Anterior cingulate cortex (tissue), 58 donors: Measurements from ENCODE around the gene NUS1.
"Not testable (repeated sequence)": the region's sequence is repeated elsewhere in the genome, so short reads cannot be mapped to it uniquely, and the experiment has no call there.

Experiments
- DNase-seq, 58 donors: peaks; one replicate each; lab custom pipeline; 2025; lab: John Stamatoyannopoulos, UW

The NUS1 gene

DNA sequence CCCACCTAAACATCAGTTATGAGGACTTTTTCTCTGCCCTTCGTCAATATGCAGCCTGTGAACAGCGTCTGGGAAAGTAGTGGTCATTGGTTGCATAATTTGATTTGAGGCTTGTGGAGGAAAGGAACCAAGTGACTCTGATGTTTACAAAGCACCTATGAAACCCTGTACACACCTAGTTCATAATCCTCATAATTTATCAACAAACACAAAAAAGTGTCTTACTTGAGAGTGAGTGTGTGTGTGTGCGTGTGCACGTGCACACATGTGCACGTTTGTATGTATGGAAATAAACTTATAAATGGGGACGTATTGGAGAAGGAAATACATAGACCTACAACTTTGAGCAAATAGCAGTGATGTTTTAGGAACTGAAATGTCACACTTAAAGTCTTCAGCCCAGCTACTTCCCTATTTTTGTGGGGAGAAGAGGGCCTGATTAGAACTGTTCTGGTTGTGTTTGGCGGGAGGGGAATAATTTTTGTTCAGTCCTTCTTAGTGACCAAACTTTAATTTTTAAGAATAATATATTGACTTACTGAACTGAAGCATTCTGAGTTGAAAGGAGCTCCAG lies 31.8 kb downstream of the NUS1 start:
- not testable (repeated sequence) for DNase-seq

- no peak for DNase-seq
Observed at GRCh38 chr6:117711369-117711768, 36.1 kb downstream of the NUS1 start.

GRCh38 chr6:117718895-117719294 lies 43.6 kb downstream of the NUS1 start:
- no peak for DNase-seq

- DNase-seq: not testable (repeated sequence)
Observed at GRCh38 chr6:117721520-117721919, 46.3 kb downstream of the NUS1 start.

- DNase-seq: peak in 6 of 58 donors; percentile 1 to 27 (median 5)
Observed at GRCh38 chr6:117728626-117729025, 53.4 kb downstream of the NUS1 start.

DNA sequence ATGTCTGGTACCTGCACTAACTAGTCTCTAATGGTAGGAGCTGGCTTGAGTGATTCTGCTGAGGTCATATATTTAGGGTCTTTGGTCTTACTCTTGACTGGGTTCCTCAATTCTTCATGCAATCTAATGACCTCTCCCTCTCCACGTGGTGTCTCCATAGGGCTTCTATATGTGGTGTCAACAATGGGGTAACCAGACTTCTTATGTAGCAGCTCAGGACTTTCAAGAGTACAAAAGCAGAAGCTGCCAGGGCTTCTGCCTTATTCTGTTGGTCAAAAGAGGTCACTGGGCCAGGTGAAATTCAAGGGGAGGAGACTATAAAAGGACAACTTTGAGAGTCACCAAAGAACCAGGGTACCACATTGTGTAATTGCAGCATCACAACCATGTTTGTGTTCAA lies 54.3 kb downstream of the NUS1 start:
- no peak for DNase-seq

DNA sequence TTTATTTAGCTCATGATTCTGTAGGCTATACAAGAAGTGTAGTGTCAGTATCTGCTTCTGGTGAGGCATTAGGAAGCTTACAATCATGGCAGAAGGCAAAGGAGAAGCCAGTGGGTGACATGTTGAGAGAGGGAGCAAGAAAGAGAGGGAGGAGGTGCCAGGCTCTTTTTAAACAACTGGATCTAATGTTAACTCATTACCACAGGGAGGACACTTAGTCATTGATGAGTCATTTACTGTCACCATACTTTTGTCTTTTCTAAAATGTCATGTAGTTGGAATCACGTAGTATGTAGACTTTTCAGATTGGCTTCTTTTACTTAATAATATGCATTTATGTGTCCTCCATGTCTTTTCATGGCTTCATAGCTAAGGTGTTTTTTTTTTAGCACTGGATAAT lies 58.1 kb downstream of the NUS1 start:
- DNase-seq: no peak

DNA sequence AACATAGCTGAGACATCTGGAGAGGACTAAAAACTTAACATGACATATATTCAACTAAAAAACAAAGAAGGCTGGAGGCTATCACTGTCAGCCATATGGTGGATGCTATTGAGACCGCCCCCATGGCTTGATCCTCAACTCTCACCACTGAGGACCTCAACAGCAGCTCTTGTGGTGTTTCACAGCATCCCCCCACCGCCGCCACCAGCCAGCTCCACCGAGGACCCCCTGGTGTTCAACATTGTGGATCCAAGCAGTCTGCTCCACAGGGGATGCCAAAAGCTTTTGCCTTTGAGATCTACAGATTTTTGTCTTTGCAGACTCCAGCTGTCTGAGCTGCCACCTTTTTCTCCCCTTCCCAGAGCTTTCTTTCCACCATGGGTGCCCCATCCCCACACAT lies 64.6 kb downstream of the NUS1 start:
- no peak for DNase-seq

- no peak for DNase-seq
Observed at GRCh38 chr6:117740605-117741004, 65.3 kb downstream of the NUS1 start.

GRCh38 chr6:117750675-117751074 lies 75.4 kb downstream of the NUS1 start:
- not testable (repeated sequence) for DNase-seq
